GM23338 (cell line): ENCODE results near the gene ZBTB7A. TPM values are rescaled to one million over a fixed set of nuclear protein-coding genes. Genes with fewer than 3 reads are reported as not detected.

Experiments used
- ATAC-seq: fragments of 200-7000 bp; cut with Tn5 transposase; 3 replicates; pipeline ENCODE4 v1.9.1; 2020
- DNase-seq: peaks from one replicate; pipeline ENCODE4 v3.0.0-alpha.2; 2015; ENCODE audit warnings: low spot score
- H2AFZ ChIP-seq: fragments of 200-600 bp; sonication (generic); 2 replicates; pipeline ENCODE4 v1.8.0; 2016; ENCODE audit warnings: antibody characterized with exemption, mild to moderate bottlenecking, moderate library complexity
- H3F3A ChIP-seq: fragments of 200-600 bp; sonication (generic); replicated peaks from 2 replicates; pipeline ENCODE4 v1.8.0; 2017; ENCODE audit warnings: antibody characterized with exemption, mixed run types, low read depth
- H3K27ac ChIP-seq: fragments of 200-600 bp; sonication (generic); 2 replicates; pipeline ENCODE4 v1.6.1; 2016; ENCODE audit warnings: low read depth
- H3K27me3 ChIP-seq: fragments of 200-600 bp; sonication (generic); 2 replicates; pipeline ENCODE4 v1.8.0; 2016; ENCODE audit warnings: mild to moderate bottlenecking, mixed run types, moderate library complexity; ENCODE audit not compliant: insufficient read depth
- H3K36me3 ChIP-seq: fragments of 200-600 bp; sonication (generic); 2 replicates; pipeline ENCODE4 v1.8.0; 2016; ENCODE audit warnings: mild to moderate bottlenecking; ENCODE audit not compliant: insufficient read depth
- H3K4me1 ChIP-seq: fragments of 200-600 bp; sonication (generic); 2 replicates; pipeline ENCODE4 v1.8.0; 2016; ENCODE audit warnings: mild to moderate bottlenecking, moderate library complexity; ENCODE audit not compliant: insufficient read depth
- H3K4me2 ChIP-seq: fragments of 200-600 bp; sonication (generic); 2 replicates; pipeline ENCODE4 v1.7.1; 2017; ENCODE audit warnings: mixed run types
- H3K4me3 ChIP-seq: fragments of 200-600 bp; sonication (generic); 2 replicates; pipeline ENCODE4 v1.6.1; 2016; ENCODE audit warnings: mixed run types
- H3K79me2 ChIP-seq: fragments of 200-600 bp; sonication (generic); replicated peaks from 2 replicates; pipeline ENCODE4 v1.8.0; 2017; ENCODE audit warnings: mild to moderate bottlenecking; ENCODE audit not compliant: insufficient read depth
- H3K9me2 ChIP-seq: fragments of 200-600 bp; sonication (generic); 2 replicates; pipeline ENCODE4 v1.8.0; 2017; ENCODE audit not compliant: insufficient read depth
- H4K20me1 ChIP-seq: fragments of 200-600 bp; sonication (generic); replicated peaks from 2 replicates; pipeline ENCODE4 v1.8.0; 2017; ENCODE audit warnings: mild to moderate bottlenecking; ENCODE audit not compliant: insufficient read depth
- H3K27ac Mint-ChIP-seq: 2 replicates; pipeline ENCODE4 v1.8.0; 2020; ENCODE audit warnings: inconsistent platforms, mild to moderate bottlenecking, moderate library complexity, mixed read lengths
- H3K27me3 Mint-ChIP-seq: 3 replicates; pipeline ENCODE4 v1.8.0; 2022; ENCODE audit warnings: low read depth, mild to moderate bottlenecking, moderate library complexity, mixed read lengths, inconsistent platforms; ENCODE audit not compliant: insufficient read depth, poor library complexity
- H3K36me3 Mint-ChIP-seq: 3 replicates; pipeline ENCODE4 v1.8.0; 2021; ENCODE audit warnings: low read depth, mild to moderate bottlenecking, inconsistent platforms, moderate library complexity, mixed read lengths
- H3K4me1 Mint-ChIP-seq: 3 replicates; pipeline ENCODE4 v1.8.0; 2020; ENCODE audit warnings: mild to moderate bottlenecking, inconsistent platforms, mixed read lengths
- H3K4me3 Mint-ChIP-seq: 3 replicates; pipeline ENCODE4 v1.8.0; 2021; ENCODE audit warnings: moderate library complexity, mild to moderate bottlenecking, inconsistent platforms, mixed read lengths
- H3K9me3 Mint-ChIP-seq: 3 replicates; pipeline ENCODE4 v1.8.0; 2020; ENCODE audit warnings: moderate library complexity, mild to moderate bottlenecking, inconsistent platforms, mixed read lengths
- CREB1 ChIP-seq: fragments of 250-450 bp; sonication (Bioruptor Pico); IDR thresholded peaks from 2 replicates; pipeline ENCODE4 v1.5.0; 2020; ENCODE audit warnings: low read depth, mild to moderate bottlenecking, moderate library complexity
- EZH2 ChIP-seq: fragments of 200-600 bp; sonication (generic); IDR thresholded peaks from one replicate; pipeline ENCODE4 v1.8.0; 2017; ENCODE audit warnings: antibody characterized with exemption, mild to moderate bottlenecking, low read depth; ENCODE audit not compliant: unreplicated experiment
- EZH2phosphoT487 ChIP-seq: fragments of 200-600 bp; sonication (generic); IDR thresholded peaks from one replicate; pipeline ENCODE4 v1.8.1; 2018; ENCODE audit warnings: antibody characterized with exemption; ENCODE audit not compliant: unreplicated experiment
- JUNB ChIP-seq: IDR thresholded peaks from one replicate; pipeline ENCODE4 v1.6.1; 2016; ENCODE audit warnings: antibody characterized with exemption; ENCODE audit not compliant: unreplicated experiment
- NANOG ChIP-seq: IDR thresholded peaks from 2 replicates; pipeline ENCODE4 v1.6.1; 2016; ENCODE audit warnings: antibody characterized with exemption, borderline replicate concordance
- POLR2AphosphoS5 ChIP-seq: IDR thresholded peaks from 2 replicates; pipeline ENCODE4 v1.6.1; 2016; ENCODE audit warnings: antibody characterized with exemption, low read depth
- REST ChIP-seq: IDR thresholded peaks from one replicate; pipeline ENCODE4 v1.6.1; 2018; ENCODE audit warnings: antibody characterized with exemption; ENCODE audit not compliant: unreplicated experiment
- STAT1 ChIP-seq: IDR thresholded peaks from one replicate; pipeline ENCODE4 v1.6.1; 2016; ENCODE audit warnings: antibody characterized with exemption; ENCODE audit not compliant: unreplicated experiment
- ZNF114 ChIP-seq: fragments of 250-450 bp; sonication (Bioruptor Pico); IDR thresholded peaks from 2 replicates; pipeline ENCODE4 v1.5.0; 2020; ENCODE audit warnings: mild to moderate bottlenecking, moderate library complexity
- ZNF331 ChIP-seq: fragments of 250-450 bp; sonication (Bioruptor Pico); IDR thresholded peaks from 2 replicates; pipeline ENCODE4 v1.5.0; 2020; ENCODE audit warnings: low read depth, mild to moderate bottlenecking, moderate library complexity
- ZNF462 ChIP-seq: fragments of 250-450 bp; sonication (Bioruptor Pico); IDR thresholded peaks from 2 replicates; pipeline ENCODE4 v1.5.0; 2020; ENCODE audit warnings: mild to moderate bottlenecking, moderate library complexity
- polyA plus RNA-seq: library from polyadenylated mRNA; unstranded; fragments of >200 nt; fragmentation: Nextera tagmentation; extraction: Ambion mirVana; gene quantifications from 2 replicates; pipeline ENCODE4 v1.2.1, GENCODE V29; 2016
- total RNA-seq: library from RNA; depleted of rRNA; stranded (reverse); fragments of >200 nt; shearing (Covaris generic); gene quantifications from 2 replicates; pipeline ENCODE4 v1.2.3, GENCODE V29; 2014
- TF ChIP-seq, protein P1 (sequence below): IDR thresholded peaks from 2 replicates; pipeline ENCODE4 v1.6.1; 2016; ENCODE audit warnings: antibody characterized with exemption
- TF ChIP-seq, protein P2 (sequence below), 2 experiments: fragments of 200-600 bp in 1 of 2; sonication (generic) in 1 of 2; conservative IDR thresholded peaks; 2 replicates each; pipeline versions ENCODE4 v1.5.1 to v1.6.1; 2016 to 2017; ENCODE audit warnings: antibody characterized with exemption in 2 of 2, low read depth in 2 of 2, mild to moderate bottlenecking in 2 of 2, moderate library complexity in 1 of 2

ZBTB7A gene
- total and polyA plus RNA-seq, 2 experiments from 2014 or later = 9.5 to 35.0 TPM

- Mint-ChIP-seq H3K27me3 (peaks cover 14% of the 10 kb centered on the region), H3K4me1 (peaks cover 6% of the 10 kb centered on the region), H3K36me3 (peaks cover 6% of the 10 kb centered on the region; the same call in 2 of the 3 replicates), H3K27ac (no peak overlapping the region), H3K4me3 (no peak overlapping the region), H3K9me3 (no peaks in the 10 kb centered on the region)
- Histone ChIP-seq H4K20me1 (peaks cover 45% of the 10 kb centered on the region), H3K27ac (0 out of 2 replicates have a peak overlapping the region, but pooled peaks have one; percentile 26), H3K27me3 (no peaks in the 10 kb centered on the region), H3K4me3 (no peak overlapping the region; the same call in 1 of the 2 replicates), H3K36me3 (no peaks in the 10 kb centered on the region), H3K4me1 (peaks cover 19% of the 10 kb centered on the region), H3K9me2 (no peaks in the 10 kb centered on the region), H3F3A (peaks cover 12% of the 10 kb centered on the region; the same call in 1 of the 2 replicates), H3K79me2 (peaks cover 88% of the 10 kb centered on the region), H2AFZ (no peak overlapping the region), H3K4me2 (peak overlapping the region; percentile 55; the same call in 1 of the 2 replicates)
- peak; percentile 4 for ATAC-seq
- DNase-seq = peak; percentile 60
- TF ChIP-seq REST (no peak), JUNB (no peak), EZH2 (no peak), CREB1 (CRISPR knock-in tag) (no peak), STAT1 (no peak), ZNF462 (no peak), EZH2phosphoT487 (no peak), ZNF114 (CRISPR knock-in tag) (no peak), ZNF331 (no peak), POLR2AphosphoS5 (no peak), NANOG (no peak)
- TF ChIP-seq, protein P1, sequence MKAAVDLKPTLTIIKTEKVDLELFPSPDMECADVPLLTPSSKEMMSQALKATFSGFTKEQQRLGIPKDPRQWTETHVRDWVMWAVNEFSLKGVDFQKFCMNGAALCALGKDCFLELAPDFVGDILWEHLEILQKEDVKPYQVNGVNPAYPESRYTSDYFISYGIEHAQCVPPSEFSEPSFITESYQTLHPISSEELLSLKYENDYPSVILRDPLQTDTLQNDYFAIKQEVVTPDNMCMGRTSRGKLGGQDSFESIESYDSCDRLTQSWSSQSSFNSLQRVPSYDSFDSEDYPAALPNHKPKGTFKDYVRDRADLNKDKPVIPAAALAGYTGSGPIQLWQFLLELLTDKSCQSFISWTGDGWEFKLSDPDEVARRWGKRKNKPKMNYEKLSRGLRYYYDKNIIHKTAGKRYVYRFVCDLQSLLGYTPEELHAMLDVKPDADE = no peak
- TF ChIP-seq, protein P2, sequence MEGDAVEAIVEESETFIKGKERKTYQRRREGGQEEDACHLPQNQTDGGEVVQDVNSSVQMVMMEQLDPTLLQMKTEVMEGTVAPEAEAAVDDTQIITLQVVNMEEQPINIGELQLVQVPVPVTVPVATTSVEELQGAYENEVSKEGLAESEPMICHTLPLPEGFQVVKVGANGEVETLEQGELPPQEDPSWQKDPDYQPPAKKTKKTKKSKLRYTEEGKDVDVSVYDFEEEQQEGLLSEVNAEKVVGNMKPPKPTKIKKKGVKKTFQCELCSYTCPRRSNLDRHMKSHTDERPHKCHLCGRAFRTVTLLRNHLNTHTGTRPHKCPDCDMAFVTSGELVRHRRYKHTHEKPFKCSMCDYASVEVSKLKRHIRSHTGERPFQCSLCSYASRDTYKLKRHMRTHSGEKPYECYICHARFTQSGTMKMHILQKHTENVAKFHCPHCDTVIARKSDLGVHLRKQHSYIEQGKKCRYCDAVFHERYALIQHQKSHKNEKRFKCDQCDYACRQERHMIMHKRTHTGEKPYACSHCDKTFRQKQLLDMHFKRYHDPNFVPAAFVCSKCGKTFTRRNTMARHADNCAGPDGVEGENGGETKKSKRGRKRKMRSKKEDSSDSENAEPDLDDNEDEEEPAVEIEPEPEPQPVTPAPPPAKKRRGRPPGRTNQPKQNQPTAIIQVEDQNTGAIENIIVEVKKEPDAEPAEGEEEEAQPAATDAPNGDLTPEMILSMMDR (conservative IDR thresholded peaks at IDR 0.05; ENCODE audit: low read depth in 2 of 2) = no peak
These were observed 5.5 kb downstream of the ZBTB7A start for GRCh38 chr19:4061178-4061682.
